Fibroblast of lung (primary cell): ENCODE results near the gene GRB2. TPM values are rescaled to one million over a fixed set of nuclear protein-coding genes. Genes with fewer than 3 reads are reported as not detected.
A peak's percentile ranks its signal among the peaks of the same experiment; 100 is the strongest.

ENCODE experiments used
- DNase-seq, 2 donors: peaks; one replicate each; pipeline versions ENCODE4 v3.0.0 to v3.0.0-alpha.2; 2010; ENCODE audit warnings: low read depth in 2 of 2
- H2AFZ ChIP-seq: 2 replicates; pipeline ENCODE4 v1.5.1; 2012; ENCODE audit warnings: low read length, control low read depth, inconsistent platforms
- H3K27ac ChIP-seq: 2 replicates; pipeline ENCODE4 v1.5.1; 2011; ENCODE audit warnings: low read length, control low read depth; ENCODE audit not compliant: insufficient read depth
- H3K27me3 ChIP-seq: 2 replicates; pipeline ENCODE4 v1.5.1; 2011; ENCODE audit warnings: mild to moderate bottlenecking, low read length; ENCODE audit not compliant: control insufficient read depth, insufficient read depth
- H3K36me3 ChIP-seq: 2 replicates; pipeline ENCODE4 v1.5.1; 2011; ENCODE audit warnings: low read length; ENCODE audit not compliant: control insufficient read depth, insufficient read depth
- H3K4me1 ChIP-seq: 2 replicates; pipeline ENCODE4 v1.5.1; 2011; ENCODE audit warnings: low read length; ENCODE audit not compliant: control insufficient read depth, insufficient read depth; ENCODE audit errors: extremely low read depth
- H3K4me2 ChIP-seq: 2 replicates; pipeline ENCODE4 v1.5.1; 2011; ENCODE audit warnings: low read length, control low read depth; ENCODE audit not compliant: insufficient read depth; ENCODE audit errors: extremely low read depth
- H3K4me3 ChIP-seq, 4 experiments: fragments of 200-600 bp in 1 of 4; sonication (generic) in 1 of 4; replicated peaks in 1 of 4; 2 replicates each; pipeline ENCODE4 v1.5.1; 2011 to 2016; ENCODE audit warnings: low read length in 4 of 4, low read depth in 3 of 4, mild to moderate bottlenecking in 3 of 4, control low read depth in 2 of 4, inconsistent platforms in 1 of 4, mixed read lengths in 1 of 4; ENCODE audit not compliant: insufficient read depth in 1 of 4; ENCODE audit errors: control extremely low read depth in 1 of 4
- H3K79me2 ChIP-seq: 2 replicates; pipeline ENCODE4 v1.5.1; 2012; ENCODE audit warnings: mild to moderate bottlenecking, low read length, inconsistent platforms; ENCODE audit not compliant: control insufficient read depth, insufficient read depth
- H3K9ac ChIP-seq: 2 replicates; pipeline ENCODE4 v1.5.1; 2011; ENCODE audit warnings: mild to moderate bottlenecking, low read length, control low read depth; ENCODE audit not compliant: insufficient read depth
- H3K9me3 ChIP-seq: 2 replicates; pipeline ENCODE4 v1.5.1; 2012; ENCODE audit warnings: low read depth, low read length; ENCODE audit not compliant: control insufficient read depth, insufficient read depth
- H4K20me1 ChIP-seq: 2 replicates; pipeline ENCODE4 v1.5.1; 2011; ENCODE audit warnings: low read length; ENCODE audit not compliant: control insufficient read depth, insufficient read depth; ENCODE audit errors: extremely low read depth
- CTCF ChIP-seq, 2 donors: IDR thresholded peaks in 1 of 2; conservative IDR thresholded peaks in 1 of 2; 1 replicate in 1 of 2; 2 replicates in 1 of 2; pipeline ENCODE4 v1.5.1; 2011 to 2012; ENCODE audit warnings: low read length in 2 of 2, control low read depth in 1 of 2, inconsistent platforms in 1 of 2, low read depth in 1 of 2, mild to moderate bottlenecking in 1 of 2
- EZH2 ChIP-seq: IDR thresholded peaks from 2 replicates; pipeline ENCODE4 v1.5.1; 2012; ENCODE audit warnings: low read length, control low read depth, mild to moderate bottlenecking; ENCODE audit errors: missing control alignments
- polyA plus RNA-seq, 2 donors: library from polyadenylated mRNA; depleted of rRNA in 1 of 2; stranded (reverse) in 1 of 2; unstranded in 1 of 2; fragments of >200 nt; gene quantifications; 2 replicates each; pipeline ENCODE4 v1.2.1, GENCODE V29; 2011 to 2012; ENCODE audit warnings: missing spikeins in 1 of 2
- total RNA-seq: library from RNA; depleted of rRNA; stranded (reverse); fragments of >200 nt; gene quantifications from 2 replicates; pipeline ENCODE4 v1.2.1, GENCODE V29; 2014

The GRB2 gene
- total and polyA plus RNA-seq, 2 donors (not counting 1 experiment from before 2014, with no cell fraction given), result 68.9 to 69.7 TPM

GRCh38 chr17:75325827-75326225 lies 79.7 kb downstream of the GRB2 start:
- H3K4me3 ChIP-seq, result no peak overlapping the region
- H2AFZ ChIP-seq, result no peak overlapping the region
- H3K9me3 ChIP-seq, result no peaks in the 10 kb centered on the region
- H3K4me1 ChIP-seq, result no peaks in the 10 kb centered on the region
- H3K79me2 ChIP-seq, result peaks cover 4% of the 10 kb centered on the region
- H3K36me3 ChIP-seq, result peaks cover 3% of the 10 kb centered on the region
- no peaks in the 10 kb centered on the region for H4K20me1 ChIP-seq
- TF ChIP-seq EZH2, result no peak
- no peak for TF ChIP-seq CTCF (conservative IDR thresholded peaks at IDR 0.05 in 1 of 2, IDR thresholded peaks at IDR 0.05 in 1 of 2; ENCODE audit: low read depth in 1 of 2, low read length in 2 of 2)
- no peak overlapping the region for H3K9ac ChIP-seq
- H3K4me2 ChIP-seq, result no peak overlapping the region
- no peaks in the 10 kb centered on the region for H3K27me3 ChIP-seq
- DNase-seq, result peak in 1 of 2 donors; percentile 84
- H3K27ac ChIP-seq, result no peak overlapping the region

- DNase-seq, result no peak
- H3K79me2 ChIP-seq, result peaks cover 4% of the 10 kb centered on the region
- H3K27me3 ChIP-seq, result no peaks in the 10 kb centered on the region
- H2AFZ ChIP-seq, result no peak overlapping the region
- H3K9me3 ChIP-seq, result no peaks in the 10 kb centered on the region
- H3K27ac ChIP-seq, result no peak overlapping the region
- H3K36me3 ChIP-seq, result peaks cover 5% of the 10 kb centered on the region
- H3K4me1 ChIP-seq, result no peaks in the 10 kb centered on the region
- no peak overlapping the region for H3K4me3 ChIP-seq
- no peak overlapping the region for H3K4me2 ChIP-seq
- TF ChIP-seq EZH2 (no peak), CTCF (conservative IDR thresholded peaks at IDR 0.05 in 1 of 2, IDR thresholded peaks at IDR 0.05 in 1 of 2; ENCODE audit: low read depth in 1 of 2, low read length in 2 of 2) (no peak)
- H3K9ac ChIP-seq, result no peak overlapping the region
- no peaks in the 10 kb centered on the region for H4K20me1 ChIP-seq
These were observed 80.1 kb downstream of the GRB2 start for GRCh38 chr17:75325348-75325747.

- H3K4me1 ChIP-seq, result no peaks in the 10 kb centered on the region
- H3K27ac ChIP-seq, result no peak overlapping the region
- no peak overlapping the region for H3K4me3 ChIP-seq
- H2AFZ ChIP-seq, result no peak overlapping the region
- H3K9ac ChIP-seq, result no peak overlapping the region
- no peak overlapping the region for H3K4me2 ChIP-seq
- H4K20me1 ChIP-seq, result no peaks in the 10 kb centered on the region
- no peak for TF ChIP-seq CTCF (conservative IDR thresholded peaks at IDR 0.05 in 1 of 2, IDR thresholded peaks at IDR 0.05 in 1 of 2; ENCODE audit: low read depth in 1 of 2, low read length in 2 of 2)
- TF ChIP-seq EZH2, result no peak
- H3K36me3 ChIP-seq, result peaks cover 12% of the 10 kb centered on the region
- no peaks in the 10 kb centered on the region for H3K27me3 ChIP-seq
- DNase-seq, result no peak
- H3K79me2 ChIP-seq, result no peaks in the 10 kb centered on the region
- no peaks in the 10 kb centered on the region for H3K9me3 ChIP-seq
These were observed 84.0 kb downstream of the GRB2 start for GRCh38 chr17:75321506-75321905.
